Measurements from ENCODE around the gene AIG1. TPM values are rescaled to one million over a fixed set of nuclear protein-coding genes. Genes with fewer than 3 reads are reported as not detected.

AIG1 gene
- polyA plus RNA-seq, 1 of the 3 experiments (the other 2 are of a cell fraction) = 36.8 TPM

DNA sequence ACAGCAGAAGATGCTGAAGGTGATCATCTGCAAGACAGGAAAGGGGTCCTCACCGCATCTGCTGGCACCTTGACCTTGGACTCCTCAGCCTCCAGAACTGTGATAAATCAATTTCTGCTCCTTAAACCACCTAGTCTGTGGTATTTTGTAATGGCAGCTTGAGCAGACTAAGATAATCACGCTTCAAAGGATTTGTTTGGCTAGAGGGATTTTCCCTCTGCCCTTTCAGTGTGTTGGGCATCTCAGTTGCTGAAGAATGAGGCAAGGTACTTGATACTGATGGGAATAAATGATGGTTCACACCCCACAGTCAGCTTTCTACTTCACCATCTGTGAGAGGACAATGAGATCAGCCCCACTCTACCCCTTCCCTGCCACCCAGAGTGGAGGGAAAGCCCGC is 329.6 kb downstream of the AIG1 start (continued):
- TF ChIP-seq, protein P1, sequence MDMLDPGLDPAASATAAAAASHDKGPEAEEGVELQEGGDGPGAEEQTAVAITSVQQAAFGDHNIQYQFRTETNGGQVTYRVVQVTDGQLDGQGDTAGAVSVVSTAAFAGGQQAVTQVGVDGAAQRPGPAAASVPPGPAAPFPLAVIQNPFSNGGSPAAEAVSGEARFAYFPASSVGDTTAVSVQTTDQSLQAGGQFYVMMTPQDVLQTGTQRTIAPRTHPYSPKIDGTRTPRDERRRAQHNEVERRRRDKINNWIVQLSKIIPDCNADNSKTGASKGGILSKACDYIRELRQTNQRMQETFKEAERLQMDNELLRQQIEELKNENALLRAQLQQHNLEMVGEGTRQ (IDR thresholded peaks at IDR 0.05; ENCODE audit: borderline replicate concordance, low read depth, low read length) = no peak
- no peak for TF ChIP-seq NFIC (IDR thresholded peaks at IDR 0.05; ENCODE audit: borderline replicate concordance)
- no peak for TF ChIP-seq TCF12 (IDR thresholded peaks at IDR 0.05)
- TF ChIP-seq, protein P2, sequence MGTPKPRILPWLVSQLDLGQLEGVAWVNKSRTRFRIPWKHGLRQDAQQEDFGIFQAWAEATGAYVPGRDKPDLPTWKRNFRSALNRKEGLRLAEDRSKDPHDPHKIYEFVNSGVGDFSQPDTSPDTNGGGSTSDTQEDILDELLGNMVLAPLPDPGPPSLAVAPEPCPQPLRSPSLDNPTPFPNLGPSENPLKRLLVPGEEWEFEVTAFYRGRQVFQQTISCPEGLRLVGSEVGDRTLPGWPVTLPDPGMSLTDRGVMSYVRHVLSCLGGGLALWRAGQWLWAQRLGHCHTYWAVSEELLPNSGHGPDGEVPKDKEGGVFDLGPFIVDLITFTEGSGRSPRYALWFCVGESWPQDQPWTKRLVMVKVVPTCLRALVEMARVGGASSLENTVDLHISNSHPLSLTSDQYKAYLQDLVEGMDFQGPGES (IDR thresholded peaks at IDR 0.05; ENCODE audit: low read depth, low read length) = no peak
- no peak for TF ChIP-seq YY1 (IDR thresholded peaks at IDR 0.05; ENCODE audit: low read depth)
- TF ChIP-seq TAF1 (IDR thresholded peaks at IDR 0.05; ENCODE audit: borderline replicate concordance, low read depth, low read length) = no peak
- no peak for TF ChIP-seq MEF2A (IDR thresholded peaks at IDR 0.05; ENCODE audit: borderline replicate concordance, low read depth)
- no peak for TF ChIP-seq JUND (IDR thresholded peaks at IDR 0.05)

Other genes starting within 250 kb of the AIG1 start
- 2.5 and 2.8 TPM in 2 replicates for gene HIVEP2, start 115.7 kb upstream of the AIG1 start, polyA plus RNA-seq (2012; rRNA removed)